Lower leg skin (tissue), 4 donors: ENCODE results near the gene NAALADL2. TPM values are rescaled to one million over a fixed set of nuclear protein-coding genes. Genes with fewer than 3 reads are reported as not detected.
A peak's percentile ranks its signal among the peaks of the same experiment; 100 is the strongest.

Experiments used
- DNase-seq, 2 donors: peaks; one replicate each; pipeline ENCODE4 v3.0.0-alpha.2; 2019; ENCODE audit warnings: low spot score in 2 of 2
- H3K4me3 ChIP-seq: fragments of 200-600 bp; sonication (generic); 2 replicates; pipeline ENCODE4 v1.5.1; 2017; ENCODE audit warnings: mild to moderate bottlenecking, low read depth; ENCODE audit not compliant: poor library complexity, severe bottlenecking
- CTCF ChIP-seq, 3 donors: fragments of 450-650 bp; IDR thresholded peaks; one replicate each; pipeline ENCODE4 v1.5.1; 2016; ENCODE audit warnings: antibody characterized with exemption in 3 of 3, mild to moderate bottlenecking in 3 of 3, moderate library complexity in 2 of 3
- POLR2A ChIP-seq, 2 donors: fragments of 450-650 bp; IDR thresholded peaks; one replicate each; pipeline ENCODE4 v1.6.1; 2016 to 2017; ENCODE audit warnings: antibody characterized with exemption in 2 of 2, mild to moderate bottlenecking in 1 of 2, moderate library complexity in 1 of 2
- WGBS, 2 donors: methylation state at CpG; one replicate each; pipeline ENCODE4 v1.1.5; 2018; 5-methylcytosine and 5-hydroxymethylcytosine counted together
- intact Hi-C: fragments of 100-400 bp; cut with DNase I; formaldehyde crosslinking; loops from one replicate; pipeline ENCODE4 v1.15.0; 2023; ENCODE audit warnings: low total_unique reads
- total RNA-seq, 4 donors: library from RNA; depleted of rRNA; stranded (reverse); fragments of >200 nt; gene quantifications; one replicate each; pipeline ENCODE4 v1.1.0, GENCODE V29; 2016

Gene NAALADL2
- total RNA-seq, 4 donors from 2014 or later = 3.6 to 8.1 (median 4.6) TPM

DNA sequence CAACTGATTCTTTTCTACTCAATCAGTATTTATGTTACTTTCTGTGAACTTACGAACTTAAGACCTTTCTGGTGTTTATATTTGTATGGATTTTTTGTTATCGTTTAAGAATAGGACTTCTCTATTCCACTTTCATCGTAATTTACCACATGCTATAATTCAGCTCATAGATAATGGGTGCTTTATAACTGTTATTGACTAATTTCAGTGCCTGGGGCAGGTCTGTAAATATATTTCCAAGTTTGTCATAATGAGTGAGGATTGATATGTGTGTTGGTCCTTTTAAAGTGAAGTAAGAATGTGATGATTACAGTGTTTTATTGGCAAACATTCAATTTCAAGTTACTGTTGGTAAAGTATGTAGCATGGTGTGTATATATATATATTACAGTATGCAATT, 1.8 kb upstream of the NAALADL2 start:
- TF ChIP-seq CTCF (IDR thresholded peaks at IDR 0.05) (no peak), POLR2A (IDR thresholded peaks at IDR 0.05) (no peak)
- no peak for DNase-seq
- H3K4me3 ChIP-seq = no peak overlapping the region
- 23 to 50% methylated on average over 3 of the region's 3 CpGs for WGBS, 2 donors
- intact Hi-C loops = no loop called here

- 81 to 83% methylated on average over 1 of the region's 1 CpG for WGBS, 2 donors
- DNase-seq = no peak
Observed at GRCh38 chr3:174858353-174858752, 781 bp upstream of the NAALADL2 start.

GRCh38 chr3:174859756-174860155, 622 bp downstream of the NAALADL2 start:
- 82 to 88% methylated on average over 3 of the region's 3 CpGs for WGBS, 2 donors
- TF ChIP-seq CTCF (IDR thresholded peaks at IDR 0.05) (no peak), POLR2A (IDR thresholded peaks at IDR 0.05) (no peak)
- DNase-seq = no peak
- intact Hi-C loops = no loop called here
- H3K4me3 ChIP-seq = no peak overlapping the region

More at GRCh38 chr3:174858353-174858752, 781 bp upstream of the NAALADL2 start:
- H3K4me3 ChIP-seq = no peak overlapping the region
- intact Hi-C loops = no loop called here
- TF ChIP-seq CTCF (IDR thresholded peaks at IDR 0.05) = no peak
- TF ChIP-seq POLR2A (IDR thresholded peaks at IDR 0.05) = no peak

- no peak for DNase-seq
- TF ChIP-seq CTCF (IDR thresholded peaks at IDR 0.05) = no peak
- TF ChIP-seq POLR2A (IDR thresholded peaks at IDR 0.05) = no peak
- 45 to 53% methylated on average over 3 of the region's 3 CpGs for WGBS, 2 donors
- intact Hi-C loops = no loop called here
- no peak overlapping the region for H3K4me3 ChIP-seq
Observed at GRCh38 chr3:174862101-174862500, 3.0 kb downstream of the NAALADL2 start.

GRCh38 chr3:174862666-174863065, 3.5 kb downstream of the NAALADL2 start:
- 34 to 40% methylated on average over 3 of the region's 3 CpGs for WGBS, 2 donors
- TF ChIP-seq POLR2A (IDR thresholded peaks at IDR 0.05) (no peak), CTCF (IDR thresholded peaks at IDR 0.05) (no peak)
- no peak for DNase-seq
- intact Hi-C loops = no loop called here
- no peak overlapping the region for H3K4me3 ChIP-seq

GRCh38 chr3:174863488-174863887, 4.4 kb downstream of the NAALADL2 start:
- intact Hi-C loops = no loop called here
- DNase-seq = peak in 1 of 2 donors; percentile 25
- H3K4me3 ChIP-seq = no peak overlapping the region
- TF ChIP-seq CTCF (IDR thresholded peaks at IDR 0.05) (no peak), POLR2A (IDR thresholded peaks at IDR 0.05) (no peak)
